Measurements from ENCODE around the gene RAP1A. TPM values are rescaled to one million over a fixed set of nuclear protein-coding genes. Genes with fewer than 3 reads are reported as not detected.
A peak's percentile ranks its signal among the peaks of the same experiment; 100 is the strongest.

The RAP1A gene
- total RNA-seq, 1 donor = 17.0 TPM

DNA sequence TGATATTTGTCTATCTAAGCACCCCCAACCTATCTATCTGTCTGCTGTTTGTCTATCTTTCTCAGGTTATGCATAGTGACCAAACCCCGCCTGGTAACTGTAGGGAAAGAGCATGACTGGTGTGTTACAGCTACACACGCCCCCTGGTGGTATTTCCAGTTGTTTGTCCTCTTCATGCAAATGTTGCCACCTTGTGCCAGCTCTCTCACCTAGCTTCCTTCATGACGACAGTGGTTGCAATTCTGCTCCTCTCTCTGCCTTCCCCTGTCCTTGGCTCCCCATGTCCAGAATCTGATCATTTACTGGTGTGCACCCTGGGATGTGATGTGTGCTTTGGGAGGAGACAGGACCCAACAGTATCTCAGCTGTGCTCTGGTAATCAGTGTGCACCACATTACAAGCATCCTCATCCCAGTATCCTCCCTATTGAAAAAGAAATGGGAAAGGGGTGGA lies 127.7 kb downstream of the RAP1A start:
- Histone ChIP-seq H2AFZ (ENCODE audit: low read length) (no peak overlapping the region), H3K4me1 (ENCODE audit: insufficient read depth, low read length) (peaks cover 36% of the 10 kb centered on the region), H3K27me3 (ENCODE audit: insufficient read depth, low read length) (no peaks in the 10 kb centered on the region), H3K36me3 (ENCODE audit: insufficient read depth, low read length) (no peaks in the 10 kb centered on the region), H3K4me2 (ENCODE audit: insufficient read depth, low read length) (no peak overlapping the region), H4K20me1 (ENCODE audit: insufficient read depth, low read length) (no peaks in the 10 kb centered on the region), H3K27ac (ENCODE audit: low read depth, low read length) (no peak overlapping the region), H3K79me2 (ENCODE audit: insufficient read depth, low read length) (no peaks in the 10 kb centered on the region), H3K4me3 (ENCODE audit: insufficient read depth, low read length) (no peak overlapping the region), H3K9me3 (ENCODE audit: low read depth, low read length) (no peaks in the 10 kb centered on the region)
- peak; percentile 83 for DNase-seq (ENCODE audit: insufficient read length, low spot score, missing footprints)
- TF ChIP-seq, protein P1, sequence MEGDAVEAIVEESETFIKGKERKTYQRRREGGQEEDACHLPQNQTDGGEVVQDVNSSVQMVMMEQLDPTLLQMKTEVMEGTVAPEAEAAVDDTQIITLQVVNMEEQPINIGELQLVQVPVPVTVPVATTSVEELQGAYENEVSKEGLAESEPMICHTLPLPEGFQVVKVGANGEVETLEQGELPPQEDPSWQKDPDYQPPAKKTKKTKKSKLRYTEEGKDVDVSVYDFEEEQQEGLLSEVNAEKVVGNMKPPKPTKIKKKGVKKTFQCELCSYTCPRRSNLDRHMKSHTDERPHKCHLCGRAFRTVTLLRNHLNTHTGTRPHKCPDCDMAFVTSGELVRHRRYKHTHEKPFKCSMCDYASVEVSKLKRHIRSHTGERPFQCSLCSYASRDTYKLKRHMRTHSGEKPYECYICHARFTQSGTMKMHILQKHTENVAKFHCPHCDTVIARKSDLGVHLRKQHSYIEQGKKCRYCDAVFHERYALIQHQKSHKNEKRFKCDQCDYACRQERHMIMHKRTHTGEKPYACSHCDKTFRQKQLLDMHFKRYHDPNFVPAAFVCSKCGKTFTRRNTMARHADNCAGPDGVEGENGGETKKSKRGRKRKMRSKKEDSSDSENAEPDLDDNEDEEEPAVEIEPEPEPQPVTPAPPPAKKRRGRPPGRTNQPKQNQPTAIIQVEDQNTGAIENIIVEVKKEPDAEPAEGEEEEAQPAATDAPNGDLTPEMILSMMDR (IDR thresholded peaks at IDR 0.05; ENCODE audit: extremely low read depth, low read depth, low read length) = peak; percentile 83

DNA sequence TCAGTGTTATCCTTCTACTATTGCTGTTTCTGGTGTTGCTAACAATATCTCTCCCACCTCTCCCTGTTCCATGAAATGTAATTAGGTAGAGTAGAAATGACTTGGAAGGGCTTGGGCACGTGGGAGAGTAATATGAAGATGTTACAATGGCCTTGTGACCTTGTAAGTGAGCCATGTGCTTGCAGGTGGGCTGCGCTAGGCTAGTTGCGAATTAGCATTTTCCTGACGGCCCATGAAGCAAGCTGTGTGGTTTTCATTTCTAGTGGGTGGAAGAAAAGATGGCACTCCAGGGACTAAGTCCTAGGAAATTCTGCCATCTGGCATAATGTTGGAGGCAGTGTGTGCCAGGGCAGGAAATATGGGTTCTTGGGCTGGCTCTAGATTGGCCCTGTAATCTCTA lies 128.4 kb downstream of the RAP1A start:
- H2AFZ ChIP-seq (ENCODE audit: low read length) = no peak overlapping the region
- no peak overlapping the region for H3K27ac ChIP-seq (ENCODE audit: low read depth, low read length)
- no peaks in the 10 kb centered on the region for H3K9me3 ChIP-seq (ENCODE audit: low read depth, low read length)
- H3K4me3 ChIP-seq (ENCODE audit: insufficient read depth, low read length) = no peak overlapping the region
- H3K4me2 ChIP-seq (ENCODE audit: insufficient read depth, low read length) = no peak overlapping the region
- H3K4me1 ChIP-seq (ENCODE audit: insufficient read depth, low read length) = peaks cover 30% of the 10 kb centered on the region
- no peaks in the 10 kb centered on the region for H4K20me1 ChIP-seq (ENCODE audit: insufficient read depth, low read length)
- H3K36me3 ChIP-seq (ENCODE audit: insufficient read depth, low read length) = no peaks in the 10 kb centered on the region
- no peaks in the 10 kb centered on the region for H3K79me2 ChIP-seq (ENCODE audit: insufficient read depth, low read length)
- TF ChIP-seq, protein P1 (IDR thresholded peaks at IDR 0.05; ENCODE audit: extremely low read depth, low read depth, low read length) = no peak
- H3K27me3 ChIP-seq (ENCODE audit: insufficient read depth, low read length) = no peaks in the 10 kb centered on the region
- no peak for DNase-seq (ENCODE audit: insufficient read length, low spot score, missing footprints)

DNA sequence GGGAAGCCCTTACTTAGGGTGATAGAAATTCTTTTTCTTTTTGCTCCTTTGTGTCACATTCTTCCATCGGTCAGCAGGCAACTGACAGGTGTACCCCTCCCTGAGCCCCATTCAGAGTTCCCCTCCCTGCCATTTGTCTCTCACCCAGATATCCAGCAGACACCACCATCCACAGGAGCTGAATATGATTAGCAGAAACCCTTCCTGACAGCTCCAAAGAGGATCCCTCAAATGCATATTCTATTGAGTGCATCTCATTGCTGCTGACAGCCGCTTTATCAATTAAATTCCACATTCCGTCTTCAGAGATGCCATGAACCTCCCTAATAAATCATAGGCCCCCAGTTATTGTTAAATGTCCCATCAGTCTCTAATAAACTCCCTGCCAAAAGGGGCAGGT lies 130.0 kb downstream of the RAP1A start:
- no peaks in the 10 kb centered on the region for H4K20me1 ChIP-seq (ENCODE audit: insufficient read depth, low read length)
- H3K79me2 ChIP-seq (ENCODE audit: insufficient read depth, low read length) = no peaks in the 10 kb centered on the region
- DNase-seq (ENCODE audit: insufficient read length, low spot score, missing footprints) = no peak
- H3K27me3 ChIP-seq (ENCODE audit: insufficient read depth, low read length) = no peaks in the 10 kb centered on the region
- H3K4me1 ChIP-seq (ENCODE audit: insufficient read depth, low read length) = peaks cover 18% of the 10 kb centered on the region
- no peak overlapping the region for H3K27ac ChIP-seq (ENCODE audit: low read depth, low read length)
- TF ChIP-seq, protein P1 (IDR thresholded peaks at IDR 0.05; ENCODE audit: extremely low read depth, low read depth, low read length) = no peak
- H3K9me3 ChIP-seq (ENCODE audit: low read depth, low read length) = no peaks in the 10 kb centered on the region
- no peak overlapping the region for H3K4me3 ChIP-seq (ENCODE audit: insufficient read depth, low read length)
- no peaks in the 10 kb centered on the region for H3K36me3 ChIP-seq (ENCODE audit: insufficient read depth, low read length)
- H2AFZ ChIP-seq (ENCODE audit: low read length) = no peak overlapping the region
- H3K4me2 ChIP-seq (ENCODE audit: insufficient read depth, low read length) = no peak overlapping the region

DNA sequence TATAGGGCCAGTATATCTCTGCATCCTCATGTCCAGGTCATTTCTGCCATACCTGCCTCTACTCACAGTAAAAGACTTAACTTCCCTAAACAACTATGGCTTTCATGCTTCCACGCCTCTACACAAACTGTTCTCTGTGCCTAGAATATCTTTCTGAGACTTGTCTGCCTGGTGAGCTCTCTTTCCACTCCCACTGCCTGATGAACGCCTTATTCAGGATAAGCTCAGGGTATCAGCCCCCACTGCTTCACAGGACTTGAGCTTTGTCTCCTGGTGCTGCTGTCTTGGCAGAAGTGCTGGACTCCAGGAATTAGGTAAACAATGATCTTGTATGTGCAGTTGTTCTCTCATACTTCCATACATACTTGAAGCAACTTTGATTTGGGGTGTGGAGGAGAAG lies 131.3 kb downstream of the RAP1A start:
- TF ChIP-seq, protein P1 (IDR thresholded peaks at IDR 0.05; ENCODE audit: extremely low read depth, low read depth, low read length) = no peak
- peaks cover 19% of the 10 kb centered on the region for H3K4me1 ChIP-seq (ENCODE audit: insufficient read depth, low read length)
- H3K9me3 ChIP-seq (ENCODE audit: low read depth, low read length) = no peaks in the 10 kb centered on the region
- peaks cover under 1% of the 10 kb centered on the region for H3K79me2 ChIP-seq (ENCODE audit: insufficient read depth, low read length)
- H3K4me2 ChIP-seq (ENCODE audit: insufficient read depth, low read length) = no peak overlapping the region
- H3K4me3 ChIP-seq (ENCODE audit: insufficient read depth, low read length) = no peak overlapping the region
- H3K27me3 ChIP-seq (ENCODE audit: insufficient read depth, low read length) = no peaks in the 10 kb centered on the region
- no peaks in the 10 kb centered on the region for H3K36me3 ChIP-seq (ENCODE audit: insufficient read depth, low read length)
- H2AFZ ChIP-seq (ENCODE audit: low read length) = no peak overlapping the region
- peak; percentile 56 for DNase-seq (ENCODE audit: insufficient read length, low spot score, missing footprints)
- no peak overlapping the region for H3K27ac ChIP-seq (ENCODE audit: low read depth, low read length)
- no peaks in the 10 kb centered on the region for H4K20me1 ChIP-seq (ENCODE audit: insufficient read depth, low read length)

Measured in osteoblast (primary cell).